HEK293T (cell line): ENCODE measurements around the gene OR6C70.

Experiments
- CTCF ChIA-PET: fragments of 350-600 bp; formaldehyde crosslinking; extraction: SDS; loops from one replicate; lab custom pipeline; 2021; ENCODE audit warnings: antibody characterized with exemption, inconsistent platforms; lab: Yijun Ruan, JAX
- POLR2A ChIA-PET: fragments of 350-600 bp; formaldehyde crosslinking; extraction: SDS; loops from one replicate; lab custom pipeline; 2020; ENCODE audit warnings: antibody characterized with exemption, inconsistent platforms; lab: Yijun Ruan, JAX
- DNase-seq: peaks from one replicate; pipeline ENCODE4 v3.0.0; 2012; ENCODE audit warnings: mixed read lengths; ENCODE audit errors: extremely low spot score
- FOXK2 ChIP-seq: fragments of 450-650 bp; IDR thresholded peaks from 2 replicates; pipeline ENCODE4 v1.6.1; 2016; ENCODE audit warnings: mild to moderate bottlenecking
- HDGF ChIP-seq: fragments of 450-650 bp; IDR thresholded peaks from 2 replicates; pipeline ENCODE4 v1.6.1; 2017; ENCODE audit warnings: antibody characterized with exemption, borderline replicate concordance
- LEF1 ChIP-seq: fragments of 450-650 bp; IDR thresholded peaks from 2 replicates; pipeline ENCODE4 v1.6.1; 2017; ENCODE audit warnings: mild to moderate bottlenecking, borderline replicate concordance

The OR6C70 gene

GRCh38 chr12:55420307-55420962 lies 49.5 kb downstream of the OR6C70 start:
- no peak for DNase-seq
- TF ChIP-seq HDGF (no peak), LEF1 (no peak), FOXK2 (no peak)
- ChIA-PET POLR2A (no interaction called here), CTCF (no interaction called here)
